ENCODE data around the gene DLEC1.
"Not testable (repeated sequence)": the region's sequence is repeated elsewhere in the genome, so short reads cannot be mapped to it uniquely, and the experiment has no call there.

Gene DLEC1

GRCh38 chr3:38049358-38050126 lies 10.5 kb downstream of the DLEC1 start:
- no peak for TF ChIP-seq CTCF (conservative IDR thresholded peaks at IDR 0.05; ENCODE audit: low read depth, low read length)
- Histone ChIP-seq H4K20me1 (ENCODE audit: insufficient read depth) (no peaks in the 10 kb centered on the region), H3K4me2 (no peak overlapping the region), H3K27ac (no peak overlapping the region), H2AFZ (ENCODE audit: low read depth) (no peak overlapping the region), H3K36me3 (ENCODE audit: insufficient read depth) (no peaks in the 10 kb centered on the region), H3K9ac (no peak overlapping the region), H3K79me2 (ENCODE audit: insufficient read depth, low read depth) (no peaks in the 10 kb centered on the region), H3K4me1 (ENCODE audit: low read depth, poor library complexity, severe bottlenecking) (no peaks in the 10 kb centered on the region), H3K27me3 (ENCODE audit: insufficient read depth, low read depth) (no peaks in the 10 kb centered on the region), H3K4me3 (IDR thresholded peaks at IDR 0.05; ENCODE audit: insufficient read depth, low read depth, low read length) (no peak overlapping the region)

- Histone ChIP-seq H3K79me2 (ENCODE audit: insufficient read depth, low read depth) (no peaks in the 10 kb centered on the region), H3K9ac (no peak overlapping the region), H3K27ac (no peak overlapping the region), H3K27me3 (ENCODE audit: insufficient read depth, low read depth) (no peaks in the 10 kb centered on the region), H3K4me1 (ENCODE audit: low read depth, poor library complexity, severe bottlenecking) (no peaks in the 10 kb centered on the region), H2AFZ (ENCODE audit: low read depth) (no peak overlapping the region), H3K4me3 (IDR thresholded peaks at IDR 0.05; ENCODE audit: insufficient read depth, low read depth, low read length) (no peak overlapping the region), H4K20me1 (ENCODE audit: insufficient read depth) (no peaks in the 10 kb centered on the region), H3K36me3 (ENCODE audit: insufficient read depth) (no peaks in the 10 kb centered on the region), H3K4me2 (no peak overlapping the region)
- no peak for TF ChIP-seq CTCF (conservative IDR thresholded peaks at IDR 0.05; ENCODE audit: low read depth, low read length)
These were observed 12.1 kb downstream of the DLEC1 start for GRCh38 chr3:38051131-38051530.

- H3K4me1 ChIP-seq (ENCODE audit: low read depth, poor library complexity, severe bottlenecking); H3K27ac ChIP-seq; H3K79me2 ChIP-seq (ENCODE audit: insufficient read depth, low read depth); H3K4me2 ChIP-seq; H3K36me3 ChIP-seq (ENCODE audit: insufficient read depth); H4K20me1 ChIP-seq (ENCODE audit: insufficient read depth); H3K9ac ChIP-seq; H3K4me3 ChIP-seq (IDR thresholded peaks at IDR 0.05; ENCODE audit: insufficient read depth, low read depth, low read length); H3K27me3 ChIP-seq (ENCODE audit: insufficient read depth, low read depth); H2AFZ ChIP-seq (ENCODE audit: low read depth): not testable (repeated sequence)
These were observed 14.3 kb downstream of the DLEC1 start for GRCh38 chr3:38053286-38053685.

- H3K4me1 ChIP-seq (ENCODE audit: low read depth, poor library complexity, severe bottlenecking); H3K9ac ChIP-seq; H3K79me2 ChIP-seq (ENCODE audit: insufficient read depth, low read depth); H4K20me1 ChIP-seq (ENCODE audit: insufficient read depth); H3K27ac ChIP-seq; H3K4me2 ChIP-seq; H3K4me3 ChIP-seq (IDR thresholded peaks at IDR 0.05; ENCODE audit: insufficient read depth, low read depth, low read length); H2AFZ ChIP-seq (ENCODE audit: low read depth); H3K36me3 ChIP-seq (ENCODE audit: insufficient read depth); H3K27me3 ChIP-seq (ENCODE audit: insufficient read depth, low read depth): not testable (repeated sequence)
These were observed 14.9 kb downstream of the DLEC1 start for GRCh38 chr3:38053813-38054498.

- Histone ChIP-seq H4K20me1 (ENCODE audit: insufficient read depth) (no peaks in the 10 kb centered on the region), H3K4me1 (ENCODE audit: low read depth, poor library complexity, severe bottlenecking) (no peaks in the 10 kb centered on the region), H3K27ac (no peak overlapping the region), H3K79me2 (ENCODE audit: insufficient read depth, low read depth) (no peaks in the 10 kb centered on the region), H2AFZ (ENCODE audit: low read depth) (no peak overlapping the region), H3K4me3 (IDR thresholded peaks at IDR 0.05; ENCODE audit: insufficient read depth, low read depth, low read length) (no peak overlapping the region), H3K27me3 (ENCODE audit: insufficient read depth, low read depth) (no peaks in the 10 kb centered on the region), H3K9ac (no peak overlapping the region), H3K36me3 (ENCODE audit: insufficient read depth) (no peaks in the 10 kb centered on the region), H3K4me2 (no peak overlapping the region)
- no peak for TF ChIP-seq CTCF (conservative IDR thresholded peaks at IDR 0.05; ENCODE audit: low read depth, low read length)
These were observed 15.5 kb downstream of the DLEC1 start for GRCh38 chr3:38054499-38055001.

Measured in KMS-11 (cell line).